ENCODE results near the gene NFATC2.

Gene NFATC2

DNA sequence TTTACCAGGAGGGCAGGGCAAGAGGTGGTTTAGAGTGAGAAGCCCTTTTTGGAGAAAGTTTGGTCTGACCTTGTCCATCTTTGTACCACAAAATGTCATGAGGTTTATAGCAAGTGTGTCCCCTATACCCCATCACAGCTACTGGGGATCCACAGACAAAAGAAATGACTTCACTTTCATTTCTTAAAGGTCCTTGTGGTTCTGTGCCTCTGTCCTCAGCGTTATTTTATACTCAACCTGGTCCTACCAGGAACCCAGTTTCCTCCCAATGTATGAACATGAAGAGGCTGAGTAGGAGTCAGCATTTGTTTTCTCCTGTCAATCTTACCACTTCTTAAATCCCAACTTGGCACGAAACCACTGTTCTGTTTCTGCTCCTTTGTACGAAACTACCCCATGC, 157.6 kb downstream of the NFATC2 start:
- ChIA-PET CTCF (interaction anchor here (0.7 to 1.2 kb wide), 2 partner anchors 11 to 36 kb away, joined by 3 read pairs; no protein-coding TSS in a partner anchor), POLR2A (no interaction called here)
- no peak for DNase-seq (ENCODE audit: extremely low spot score)
- TF ChIP-seq CTBP1 (IDR thresholded peaks at IDR 0.05; ENCODE audit: borderline replicate concordance) (no peak), ELF4 (IDR thresholded peaks at IDR 0.05) (no peak), SP1 (IDR thresholded peaks at IDR 0.05) (no peak), HDGF (IDR thresholded peaks at IDR 0.05; ENCODE audit: borderline replicate concordance) (no peak), FOXM1 (IDR thresholded peaks at IDR 0.05; ENCODE audit: borderline replicate concordance) (no peak), TARDBP (IDR thresholded peaks at IDR 0.05) (no peak), FOXA1 (IDR thresholded peaks at IDR 0.05) (no peak), ARNT (IDR thresholded peaks at IDR 0.05) (no peak), SUZ12 (IDR thresholded peaks at IDR 0.05) (no peak), NFRKB (IDR thresholded peaks at IDR 0.05) (no peak), ZNF384 (IDR thresholded peaks at IDR 0.05) (no peak)

DNA sequence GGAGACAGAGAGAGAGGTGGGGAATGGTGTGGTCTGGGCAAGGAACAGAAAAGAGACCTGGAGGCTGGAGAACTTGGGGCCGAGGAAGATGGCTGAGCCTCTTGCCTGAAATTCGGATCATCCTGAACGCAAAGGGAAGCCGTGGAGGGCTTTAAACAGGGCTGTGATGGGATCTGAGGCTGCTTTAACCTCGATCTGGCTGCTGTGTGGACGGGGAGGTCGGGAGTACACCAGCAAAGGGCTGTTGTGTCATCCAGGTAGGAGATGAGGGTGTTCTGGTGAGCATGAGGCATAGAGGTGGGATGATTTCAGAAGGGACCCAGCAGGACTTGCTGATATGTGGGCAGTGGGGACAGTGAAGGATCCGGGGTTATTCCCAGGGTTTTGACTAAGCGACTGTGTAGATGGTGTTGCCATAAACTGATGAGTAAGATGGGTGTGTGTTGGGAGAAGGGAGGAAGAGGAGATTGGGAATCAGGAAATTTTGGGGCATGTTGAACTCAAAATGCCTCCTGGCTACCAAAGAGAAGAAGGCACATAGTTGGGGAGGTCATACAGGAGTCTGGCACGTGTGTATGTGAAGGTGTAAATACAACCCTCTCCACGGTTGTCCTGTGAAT, 158.5 kb downstream of the NFATC2 start:
- TF ChIP-seq BHLHE40 (IDR thresholded peaks at IDR 0.05; ENCODE audit: borderline replicate concordance) (no peak), ZNF384 (IDR thresholded peaks at IDR 0.05) (no peak), ELF4 (IDR thresholded peaks at IDR 0.05) (no peak), PKNOX1 (IDR thresholded peaks at IDR 0.05) (no peak), L3MBTL2 (conservative IDR thresholded peaks at IDR 0.05) (no peak)
- DNase-seq (ENCODE audit: extremely low spot score): no peak
- ChIA-PET CTCF (no interaction called here), POLR2A (no interaction called here)

DNA sequence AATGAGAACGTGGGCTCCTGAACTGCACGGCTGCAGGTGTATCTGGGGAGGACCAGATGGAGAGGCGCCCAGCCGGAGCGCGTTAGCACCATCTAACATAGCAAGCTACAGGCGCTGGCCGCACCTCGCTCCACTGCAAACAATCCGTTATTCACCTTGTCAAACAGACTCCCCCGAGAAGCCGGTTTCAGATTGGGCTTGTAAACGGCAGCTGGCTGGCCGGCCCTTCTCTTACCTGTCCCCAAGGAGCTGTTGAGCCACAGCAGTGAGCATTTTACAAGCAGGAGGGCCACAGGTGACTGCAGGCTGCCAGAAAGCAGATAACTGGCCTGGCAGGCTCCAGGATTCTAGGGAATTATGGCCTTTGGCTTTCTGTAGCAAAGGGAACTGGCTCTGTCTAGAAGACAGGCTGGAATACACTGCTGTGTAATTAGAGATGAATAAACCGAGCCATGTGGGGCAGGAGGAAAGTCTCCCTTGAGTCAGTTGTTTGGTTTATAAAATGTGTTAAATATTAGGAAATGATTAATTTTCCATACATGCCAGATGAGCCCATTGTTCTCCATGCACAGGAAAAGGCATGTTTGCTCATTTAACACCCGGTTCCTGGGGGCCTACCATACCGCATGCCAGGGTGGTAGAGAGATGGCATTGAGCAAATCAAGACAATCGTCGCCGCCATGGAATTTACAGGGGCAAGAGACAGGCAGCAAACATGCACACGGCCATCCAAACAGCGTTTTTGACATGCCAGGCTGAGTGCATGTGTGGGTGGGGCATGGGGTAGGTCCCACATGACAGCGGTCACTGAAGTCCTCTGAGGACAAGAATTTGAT, 159.3 kb downstream of the NFATC2 start:
- ChIA-PET POLR2A (no interaction called here), CTCF (no interaction called here)
- no peak for TF ChIP-seq HDGF (IDR thresholded peaks at IDR 0.05; ENCODE audit: borderline replicate concordance)
- TF ChIP-seq TARDBP (IDR thresholded peaks at IDR 0.05): no peak
- no peak for TF ChIP-seq ARNT (IDR thresholded peaks at IDR 0.05)
- no peak for TF ChIP-seq NFRKB (IDR thresholded peaks at IDR 0.05)
- no peak for TF ChIP-seq SUZ12 (IDR thresholded peaks at IDR 0.05)
- TF ChIP-seq FOXM1 (IDR thresholded peaks at IDR 0.05; ENCODE audit: borderline replicate concordance): no peak
- TF ChIP-seq LEF1 (IDR thresholded peaks at IDR 0.05; ENCODE audit: borderline replicate concordance): no peak
- no peak for TF ChIP-seq SP1 (IDR thresholded peaks at IDR 0.05)
- TF ChIP-seq FOXA1 (IDR thresholded peaks at IDR 0.05): no peak
- TF ChIP-seq PKNOX1 (IDR thresholded peaks at IDR 0.05): no peak
- TF ChIP-seq ZNF384 (IDR thresholded peaks at IDR 0.05): no peak
- TF ChIP-seq FOXK2 (IDR thresholded peaks at IDR 0.05): no peak
- DNase-seq (ENCODE audit: extremely low spot score): no peak

- no peak for TF ChIP-seq HDGF (IDR thresholded peaks at IDR 0.05; ENCODE audit: borderline replicate concordance)
- TF ChIP-seq PKNOX1 (IDR thresholded peaks at IDR 0.05): no peak
- no peak for TF ChIP-seq L3MBTL2 (conservative IDR thresholded peaks at IDR 0.05)
- no peak for TF ChIP-seq ELF4 (IDR thresholded peaks at IDR 0.05)
- TF ChIP-seq ZNF384 (IDR thresholded peaks at IDR 0.05): no peak
- no peak for TF ChIP-seq FOXA1 (IDR thresholded peaks at IDR 0.05)
- no peak for TF ChIP-seq FOXM1 (IDR thresholded peaks at IDR 0.05; ENCODE audit: borderline replicate concordance)
- TF ChIP-seq LEF1 (IDR thresholded peaks at IDR 0.05; ENCODE audit: borderline replicate concordance): no peak
- no peak for TF ChIP-seq FOXK2 (IDR thresholded peaks at IDR 0.05)
- TF ChIP-seq SP1 (IDR thresholded peaks at IDR 0.05): no peak
- TF ChIP-seq SUZ12 (IDR thresholded peaks at IDR 0.05): no peak
- no peak for DNase-seq (ENCODE audit: extremely low spot score)
- ChIA-PET POLR2A (no interaction called here), CTCF (interaction anchor here (0.5 kb wide), 1 partner anchor 212 kb away, joined by 3 read pairs; no protein-coding TSS in a partner anchor)
These were observed 160.2 kb downstream of the NFATC2 start for GRCh38 chr20:51382111-51382985.

DNA sequence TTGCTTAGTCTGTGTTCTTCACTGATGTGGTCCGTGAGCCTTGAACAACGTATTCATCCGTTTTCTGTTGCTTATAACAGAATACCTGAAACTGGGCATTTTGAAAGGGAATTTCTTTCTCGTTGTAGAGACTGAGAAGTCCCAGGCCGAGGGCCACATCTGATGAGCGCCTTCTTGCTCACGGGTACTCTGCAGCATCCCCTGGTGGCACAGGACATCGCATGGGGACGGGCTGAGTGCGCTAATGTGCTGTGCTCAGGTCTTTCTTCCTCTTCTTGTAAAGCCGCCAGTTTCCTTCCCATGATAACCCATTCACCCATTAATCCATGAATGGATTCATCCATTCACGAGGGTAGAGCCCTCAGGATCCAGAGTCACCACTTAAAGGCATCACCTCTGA, 161.0 kb downstream of the NFATC2 start:
- ChIA-PET CTCF (no interaction called here), POLR2A (no interaction called here)
- TF ChIP-seq BHLHE40 (IDR thresholded peaks at IDR 0.05; ENCODE audit: borderline replicate concordance): no peak
- TF ChIP-seq L3MBTL2 (conservative IDR thresholded peaks at IDR 0.05): no peak
- no peak for TF ChIP-seq HDGF (IDR thresholded peaks at IDR 0.05; ENCODE audit: borderline replicate concordance)
- TF ChIP-seq ELF4 (IDR thresholded peaks at IDR 0.05): no peak
- no peak for TF ChIP-seq CTBP1 (IDR thresholded peaks at IDR 0.05; ENCODE audit: borderline replicate concordance)
- no peak for TF ChIP-seq ZNF384 (IDR thresholded peaks at IDR 0.05)
- no peak for TF ChIP-seq FOXM1 (IDR thresholded peaks at IDR 0.05; ENCODE audit: borderline replicate concordance)
- TF ChIP-seq FOXK2 (IDR thresholded peaks at IDR 0.05): no peak
- no peak for TF ChIP-seq LEF1 (IDR thresholded peaks at IDR 0.05; ENCODE audit: borderline replicate concordance)
- no peak for TF ChIP-seq SP1 (IDR thresholded peaks at IDR 0.05)
- no peak for TF ChIP-seq FOXA1 (IDR thresholded peaks at IDR 0.05)
- TF ChIP-seq PKNOX1 (IDR thresholded peaks at IDR 0.05): no peak
- TF ChIP-seq NFRKB (IDR thresholded peaks at IDR 0.05): no peak
- no peak for TF ChIP-seq ARNT (IDR thresholded peaks at IDR 0.05)
- no peak for TF ChIP-seq SUZ12 (IDR thresholded peaks at IDR 0.05)
- no peak for TF ChIP-seq TARDBP (IDR thresholded peaks at IDR 0.05)

More for the DNA sequence above, 161.0 kb downstream of the NFATC2 start:
- DNase-seq (ENCODE audit: extremely low spot score): no peak
